ENCODE measurements around the gene STOML2.

DNA sequence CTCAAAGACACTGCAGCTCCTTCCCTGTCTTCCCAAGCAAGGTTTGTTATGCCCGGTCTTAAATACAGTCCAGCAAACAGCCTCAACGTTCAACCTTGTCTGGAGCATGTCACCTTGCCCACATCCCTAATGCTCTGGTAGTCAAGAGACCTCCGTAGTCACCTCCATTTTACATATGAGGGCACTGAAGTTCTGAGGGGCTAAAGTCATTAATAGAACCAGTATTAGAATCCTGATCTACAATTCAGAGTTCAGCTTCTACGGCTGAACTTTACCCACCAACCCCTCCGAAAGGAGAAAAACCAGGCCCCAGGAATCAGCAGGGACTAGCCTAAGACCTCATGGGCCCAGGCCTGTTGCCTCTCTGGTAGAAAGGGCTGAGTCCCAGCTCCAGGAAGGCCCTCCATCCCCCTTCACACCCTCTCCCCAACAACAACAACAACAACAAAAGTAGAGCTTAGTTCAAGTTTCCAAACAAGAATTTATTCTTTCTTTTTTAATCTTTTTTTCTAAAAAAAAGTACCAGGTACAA lies 795 bp upstream of the STOML2 start:
- TF ChIP-seq, protein P1, sequence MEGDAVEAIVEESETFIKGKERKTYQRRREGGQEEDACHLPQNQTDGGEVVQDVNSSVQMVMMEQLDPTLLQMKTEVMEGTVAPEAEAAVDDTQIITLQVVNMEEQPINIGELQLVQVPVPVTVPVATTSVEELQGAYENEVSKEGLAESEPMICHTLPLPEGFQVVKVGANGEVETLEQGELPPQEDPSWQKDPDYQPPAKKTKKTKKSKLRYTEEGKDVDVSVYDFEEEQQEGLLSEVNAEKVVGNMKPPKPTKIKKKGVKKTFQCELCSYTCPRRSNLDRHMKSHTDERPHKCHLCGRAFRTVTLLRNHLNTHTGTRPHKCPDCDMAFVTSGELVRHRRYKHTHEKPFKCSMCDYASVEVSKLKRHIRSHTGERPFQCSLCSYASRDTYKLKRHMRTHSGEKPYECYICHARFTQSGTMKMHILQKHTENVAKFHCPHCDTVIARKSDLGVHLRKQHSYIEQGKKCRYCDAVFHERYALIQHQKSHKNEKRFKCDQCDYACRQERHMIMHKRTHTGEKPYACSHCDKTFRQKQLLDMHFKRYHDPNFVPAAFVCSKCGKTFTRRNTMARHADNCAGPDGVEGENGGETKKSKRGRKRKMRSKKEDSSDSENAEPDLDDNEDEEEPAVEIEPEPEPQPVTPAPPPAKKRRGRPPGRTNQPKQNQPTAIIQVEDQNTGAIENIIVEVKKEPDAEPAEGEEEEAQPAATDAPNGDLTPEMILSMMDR (conservative IDR thresholded peaks at IDR 0.05; ENCODE audit: low read depth, low read length), result no peak
- no peak for TF ChIP-seq EZH2 (IDR thresholded peaks at IDR 0.05; ENCODE audit: low read length, unreplicated experiment)
- no peak for TF ChIP-seq EZH2phosphoT487 (IDR thresholded peaks at IDR 0.05; ENCODE audit: borderline replicate concordance, low read length)
